HG03108 (cell line): ENCODE measurements around the gene MAN1A1.

Source experiments
- ATAC-seq: cut with Tn5 transposase; IDR thresholded peaks from one replicate; pipeline ENCODE4 v1.9.1; 2021; ENCODE audit warnings: moderate library complexity; ENCODE audit not compliant: unreplicated experiment

MAN1A1 gene

GRCh38 chr6:119274197-119274595 is 75.4 kb downstream of the MAN1A1 start:
- ATAC-seq = no peak

- no peak for ATAC-seq
Observed at GRCh38 chr6:119273272-119274196, 76.0 kb downstream of the MAN1A1 start.

DNA sequence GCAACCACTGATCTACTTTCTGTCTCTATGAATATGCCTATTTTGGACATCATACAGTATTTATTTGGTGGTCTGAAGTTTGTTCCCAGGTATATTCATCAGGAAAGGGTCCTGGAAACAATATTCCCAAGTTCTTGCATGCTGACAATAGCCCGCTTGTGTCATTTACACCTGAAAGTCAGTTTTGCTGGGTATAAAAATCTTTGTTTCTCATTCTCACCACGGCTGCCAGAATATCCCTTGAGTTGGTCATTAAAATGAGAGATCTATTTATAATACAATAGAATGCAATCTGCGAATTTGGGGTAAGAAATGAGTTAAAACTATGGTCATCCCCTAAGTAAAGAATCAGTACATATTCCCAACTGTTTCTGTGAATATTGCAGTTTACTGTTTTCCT is 79.0 kb downstream of the MAN1A1 start:
- no peak for ATAC-seq

DNA sequence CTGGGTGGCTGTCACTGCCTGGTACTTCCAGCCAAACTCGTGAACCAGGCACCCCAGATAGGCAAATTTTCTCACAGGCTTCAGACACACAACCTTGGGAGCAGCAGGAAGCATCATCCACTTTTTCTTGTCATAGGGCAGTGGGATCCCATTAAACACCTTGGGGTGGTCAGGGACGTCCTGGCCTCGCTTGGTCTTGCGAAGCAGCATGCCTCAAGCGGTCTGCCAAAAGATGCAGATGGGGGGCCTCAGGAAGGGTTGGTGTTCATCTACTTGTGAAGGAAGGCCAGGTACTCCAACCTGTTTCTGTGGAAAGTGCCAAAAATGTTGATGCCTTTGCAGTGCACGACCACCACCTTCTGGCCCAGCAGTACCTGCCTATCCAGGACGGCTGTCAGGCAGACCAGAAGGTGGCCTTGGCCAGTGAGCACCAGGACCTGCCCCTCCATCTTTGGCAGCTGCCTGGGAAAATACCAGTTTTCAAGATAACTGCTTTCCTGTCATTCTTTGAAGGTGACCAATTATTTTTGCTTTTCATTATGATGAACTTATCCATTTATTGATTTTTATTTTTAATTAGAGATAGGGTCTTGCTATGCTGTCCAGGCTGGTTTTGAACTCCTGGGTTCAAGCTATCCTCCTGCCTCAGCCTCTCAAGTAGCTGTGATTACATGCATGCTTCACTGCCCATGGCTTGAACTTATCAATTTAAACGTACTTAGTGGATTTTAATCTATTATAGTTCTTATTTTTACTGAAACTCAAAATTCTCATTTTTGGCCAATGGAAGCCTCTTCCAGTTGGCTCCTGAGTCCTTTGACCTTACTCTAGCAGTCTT is 80.1 kb downstream of the MAN1A1 start:
- ATAC-seq = no peak

GRCh38 chr6:119267126-119267905 is 82.2 kb downstream of the MAN1A1 start:
- no peak for ATAC-seq

- no peak for ATAC-seq
Observed at GRCh38 chr6:119264854-119265397, 84.6 kb downstream of the MAN1A1 start.

GRCh38 chr6:119262612-119263011 is 86.9 kb downstream of the MAN1A1 start:
- ATAC-seq = no peak

GRCh38 chr6:119261944-119262284 is 87.6 kb downstream of the MAN1A1 start:
- ATAC-seq = no peak

DNA sequence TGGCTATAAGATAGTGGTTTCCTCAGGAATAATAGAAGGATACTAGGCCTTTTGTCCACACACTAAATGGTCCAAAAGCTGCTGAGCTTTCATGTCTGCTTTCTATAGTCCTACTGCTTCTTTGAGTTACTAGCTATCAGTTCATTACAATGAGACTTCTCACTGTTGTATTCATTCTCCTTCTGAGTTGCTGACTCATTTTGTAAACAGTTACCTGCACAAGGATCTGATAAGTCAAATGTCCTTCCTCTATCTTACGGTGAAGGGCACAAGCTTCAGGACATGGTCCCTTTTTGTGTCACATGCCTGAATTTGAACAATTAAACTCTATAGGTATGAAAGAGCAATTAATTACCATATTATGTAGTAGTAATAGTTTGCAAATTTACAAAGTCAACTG is 90.5 kb downstream of the MAN1A1 start:
- ATAC-seq = no peak

DNA sequence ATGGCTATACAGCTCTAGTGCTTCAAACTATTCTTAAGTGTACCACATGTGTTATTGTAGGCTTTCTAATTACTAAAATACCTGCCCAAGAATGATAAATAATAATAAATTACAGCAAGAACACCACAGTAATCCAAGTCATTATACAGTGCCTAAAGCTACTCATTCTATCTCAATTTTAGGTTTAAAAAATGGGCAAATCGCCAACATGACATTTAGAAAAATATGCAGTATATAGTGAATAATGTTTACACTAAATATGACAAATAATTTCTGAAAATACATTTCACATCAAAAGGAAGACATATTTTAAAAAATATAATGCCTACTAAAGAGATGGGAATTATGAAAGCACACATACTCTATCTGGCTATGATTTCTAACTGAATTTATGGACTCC is 91.8 kb downstream of the MAN1A1 start:
- ATAC-seq = no peak

GRCh38 chr6:119256978-119257462 is 92.5 kb downstream of the MAN1A1 start:
- ATAC-seq = no peak

DNA sequence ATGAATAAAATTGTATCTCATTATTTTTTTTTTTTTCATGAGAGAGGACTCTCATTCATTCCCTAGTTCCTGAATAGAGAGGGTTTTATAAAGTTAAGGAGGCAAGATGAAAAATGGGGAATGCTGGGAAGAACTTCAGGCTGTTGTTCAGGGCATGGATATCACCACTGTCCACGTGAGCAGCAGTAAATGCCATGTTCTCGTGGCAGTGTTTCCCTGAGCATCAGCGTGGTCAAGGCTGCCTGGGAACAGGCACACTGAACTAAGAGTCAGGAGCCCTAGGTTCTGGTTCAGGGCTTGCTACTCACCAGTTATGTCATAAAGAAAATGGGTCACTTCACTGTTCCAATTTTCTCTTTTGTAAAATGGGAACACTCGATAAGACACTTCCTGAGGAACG is 93.2 kb downstream of the MAN1A1 start:
- ATAC-seq = no peak

DNA sequence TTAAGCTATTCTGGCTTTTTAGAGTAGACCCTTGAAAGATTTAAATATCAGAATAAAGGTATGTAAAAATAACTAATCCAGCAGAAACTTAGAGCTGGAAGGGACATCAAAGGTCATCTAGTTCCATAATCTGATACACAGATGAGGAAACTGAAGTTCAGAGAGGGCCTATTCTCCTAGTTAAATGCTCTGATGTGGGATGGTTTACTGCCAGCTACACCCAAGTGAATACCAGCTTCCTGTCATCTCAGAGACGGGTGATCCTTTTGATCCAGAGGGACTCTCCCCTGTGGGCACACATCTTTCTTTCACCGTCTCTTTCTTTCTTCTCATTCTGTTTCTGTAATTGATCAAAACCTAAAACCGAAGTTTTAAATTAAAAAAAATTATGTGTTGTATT is 94.1 kb downstream of the MAN1A1 start:
- no peak for ATAC-seq

- no peak for ATAC-seq
Observed at GRCh38 chr6:119250036-119250435, 99.5 kb downstream of the MAN1A1 start.

DNA sequence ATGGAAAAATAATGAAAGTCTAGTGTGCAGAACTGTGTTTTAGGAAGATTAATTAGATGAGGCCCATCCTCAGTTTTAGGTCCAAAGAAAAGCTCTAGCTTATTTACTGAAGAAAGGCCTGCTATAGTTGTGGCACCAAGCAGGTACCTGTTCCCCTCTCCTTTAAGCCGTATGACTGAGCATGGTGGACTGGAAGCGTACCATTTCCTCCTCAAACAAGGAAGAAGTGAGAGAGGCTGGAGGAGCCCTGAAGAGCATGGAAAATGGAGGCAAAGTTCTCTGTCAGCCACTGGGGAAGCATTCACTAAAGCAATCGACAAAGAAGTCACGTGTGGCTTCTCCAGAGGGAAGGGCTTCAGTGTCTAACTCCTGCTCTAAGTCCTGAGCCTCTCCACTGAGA is 100.2 kb downstream of the MAN1A1 start:
- ATAC-seq = no peak

GRCh38 chr6:119247504-119247903 is 102.1 kb downstream of the MAN1A1 start:
- ATAC-seq = no peak

GRCh38 chr6:119243657-119244056 is 105.9 kb downstream of the MAN1A1 start:
- ATAC-seq = no peak

GRCh38 chr6:119243037-119243436 is 106.5 kb downstream of the MAN1A1 start:
- no peak for ATAC-seq

GRCh38 chr6:119241540-119242309 is 107.8 kb downstream of the MAN1A1 start:
- no peak for ATAC-seq

- ATAC-seq = peak; percentile 61
Observed at GRCh38 chr6:119241111-119241465, 108.5 kb downstream of the MAN1A1 start.
